Activated CD8-positive, alpha-beta memory T cell treated with anti-CD3 and anti-CD28 coated beads for 36 hours (primary cell): ENCODE data around the gene AKT1S1. TPM values are rescaled to one million over a fixed set of nuclear protein-coding genes. Genes with fewer than 3 reads are reported as not detected.
"Not testable (repeated sequence)": the region's sequence is repeated elsewhere in the genome, so short reads cannot be mapped to it uniquely, and the experiment has no call there.

Source experiments
- CTCF ChIA-PET: fragments of 350-600 bp; sonication (Branson Sonifier 250); formaldehyde crosslinking; loops from one replicate; lab custom pipeline; 2021; ENCODE audit warnings: antibody characterized with exemption; lab: Charles Lee
- POLR2A ChIA-PET: fragments of 350-600 bp; sonication (Branson Sonifier 250); formaldehyde crosslinking; loops from one replicate; lab custom pipeline; 2021; ENCODE audit warnings: antibody characterized with exemption; lab: Charles Lee
- total RNA-seq, 2 experiments: library from RNA; stranded (reverse); gene quantifications; one replicate each; pipeline ENCODE4 v1.2.3, GENCODE V29; 2021

Gene AKT1S1
- total RNA-seq, 2 experiments from 2014 or later = 31.7 TPM

GRCh38 chr19:49837425-49837824, 39.7 kb downstream of the AKT1S1 start:
- CTCF ChIA-PET = no interaction called here
- POLR2A ChIA-PET = interaction anchor here (0.8 kb wide), 1 partner anchor 11 kb away, joined by 3 read pairs; no protein-coding TSS in a partner anchor

- POLR2A ChIA-PET = no interaction called here
- CTCF ChIA-PET = no interaction called here
Measured at GRCh38 chr19:49837009-49837310, 40.2 kb downstream of the AKT1S1 start.

- CTCF ChIA-PET = no interaction called here
- POLR2A ChIA-PET = no interaction called here
Measured at GRCh38 chr19:49836176-49837008, 40.8 kb downstream of the AKT1S1 start.

GRCh38 chr19:49835562-49835961, 41.6 kb downstream of the AKT1S1 start:
- ChIA-PET CTCF (no interaction called here), POLR2A (no interaction called here)

- ChIA-PET CTCF (no interaction called here), POLR2A (no interaction called here)
Measured at GRCh38 chr19:49833599-49833998, 43.6 kb downstream of the AKT1S1 start.

GRCh38 chr19:49832556-49832955, 44.6 kb downstream of the AKT1S1 start:
- ChIA-PET CTCF (no interaction called here), POLR2A (no interaction called here)

- POLR2A ChIA-PET = no interaction called here
- CTCF ChIA-PET = no interaction called here
Measured at GRCh38 chr19:49831592-49831991, 45.6 kb downstream of the AKT1S1 start.

- CTCF ChIA-PET = no interaction called here
- POLR2A ChIA-PET = no interaction called here
Measured at GRCh38 chr19:49830766-49831165, 46.4 kb downstream of the AKT1S1 start.

GRCh38 chr19:49829721-49830120, 47.4 kb downstream of the AKT1S1 start:
- POLR2A ChIA-PET = no interaction called here
- CTCF ChIA-PET = no interaction called here

- POLR2A ChIA-PET = no interaction called here
- CTCF ChIA-PET = no interaction called here
Measured at GRCh38 chr19:49829200-49829599, 48.0 kb downstream of the AKT1S1 start.

- CTCF ChIA-PET = no interaction called here
Measured at GRCh38 chr19:49827034-49827433, 50.1 kb downstream of the AKT1S1 start.

GRCh38 chr19:49824662-49825061, 52.5 kb downstream of the AKT1S1 start:
- ChIA-PET POLR2A (no interaction called here), CTCF (no interaction called here)

More at GRCh38 chr19:49827034-49827433, 50.1 kb downstream of the AKT1S1 start:
- POLR2A ChIA-PET = interaction anchor here (1.3 kb wide), 1 partner anchor 11 kb away, joined by 3 read pairs; no protein-coding TSS in a partner anchor

- ChIA-PET POLR2A (no interaction called here), CTCF (no interaction called here)
Measured at GRCh38 chr19:49823472-49823871, 53.7 kb downstream of the AKT1S1 start.

GRCh38 chr19:49820125-49820524, 57.0 kb downstream of the AKT1S1 start:
- POLR2A ChIA-PET = no interaction called here

GRCh38 chr19:49819452-49820115, 57.6 kb downstream of the AKT1S1 start:
- POLR2A ChIA-PET = not testable (repeated sequence)
- CTCF ChIA-PET = interaction anchor here (1.2 kb wide), 1 partner anchor 11 kb away, joined by 3 read pairs; no protein-coding TSS in a partner anchor

More at GRCh38 chr19:49820125-49820524, 57.0 kb downstream of the AKT1S1 start:
- CTCF ChIA-PET = no interaction called here

Other genes with a start within 250 kb of the AKT1S1 start
- gene RRAS, start 237.2 kb downstream of the AKT1S1 start, total RNA-seq = 1 to 10 TPM; 5.0 to 5.4 TPM
- 10 to 100 TPM; 71.7 to 76.5 TPM for gene SCAF1, start 235.1 kb downstream of the AKT1S1 start, total RNA-seq
- 100 to 1,000 TPM; 120 to 122 TPM for gene IRF3, start 211.5 kb downstream of the AKT1S1 start, total RNA-seq
- 10 to 100 TPM; 72.3 to 73.6 TPM for gene BCL2L12, start 211.4 kb downstream of the AKT1S1 start, total RNA-seq
- 100 to 1,000 TPM; 538 to 559 TPM for gene PRMT1, start 200.1 kb downstream of the AKT1S1 start, total RNA-seq
- gene ADM5, start 187.8 kb downstream of the AKT1S1 start, total RNA-seq = 1 to 10 TPM; 7.3 TPM
- gene CPT1C, start 186.2 kb downstream of the AKT1S1 start, total RNA-seq = under 1 TPM; 0.32 to 0.61 TPM
- under 1 TPM; 0.34 to 0.70 TPM for gene TSKS, start 114.0 kb downstream of the AKT1S1 start, total RNA-seq
- 10 to 100 TPM; 90.3 to 91.8 TPM for gene AP2A1, start 110.4 kb downstream of the AKT1S1 start, total RNA-seq
- gene FUZ, start 64.1 kb downstream of the AKT1S1 start, total RNA-seq = 10 to 100 TPM; 32.6 to 33.4 TPM
- gene MED25, start 59.1 kb downstream of the AKT1S1 start, total RNA-seq = 10 to 100 TPM; 44.8 to 48.2 TPM
- gene PTOV1, start 26.2 kb downstream of the AKT1S1 start, total RNA-seq = 10 to 100 TPM; 90.2 to 90.9 TPM
- 10 to 100 TPM; 86.7 to 93.1 TPM for gene PNKP, start 9.8 kb downstream of the AKT1S1 start, total RNA-seq
- 10 to 100 TPM; 26.3 to 27.4 TPM for gene TBC1D17, start 347 bp upstream of the AKT1S1 start, total RNA-seq
- 10 to 100 TPM; 28.9 to 30.8 TPM for gene IL4I1, start 19.5 kb upstream of the AKT1S1 start, total RNA-seq
- 10 to 100 TPM; 34.2 to 38.1 TPM for gene ATF5, start 51.9 kb upstream of the AKT1S1 start, total RNA-seq
- 100 to 1,000 TPM; 206 to 216 TPM for gene NUP62, start 52.1 kb upstream of the AKT1S1 start, total RNA-seq
- not detected for gene SIGLEC11, start 83.8 kb upstream of the AKT1S1 start, total RNA-seq
- gene VRK3, start 148.0 kb upstream of the AKT1S1 start, total RNA-seq = 10 to 100 TPM; 53.4 to 54.9 TPM
- gene ZNF473, start 148.7 kb upstream of the AKT1S1 start, total RNA-seq = 1 to 10 TPM; 8.8 to 9.2 TPM